Measurements from ENCODE around the gene SF3A1. TPM values are rescaled to one million over a fixed set of nuclear protein-coding genes. Genes with fewer than 3 reads are reported as not detected.

The SF3A1 gene
- total and polyA plus RNA-seq, 2 donors (not counting 1 experiment from before 2014, with no cell fraction given), result 92.1 to 283 TPM

- H3K4me2 ChIP-seq (replicated peaks; ENCODE audit: low read depth, low read length, poor library complexity, severe bottlenecking), result peak overlapping the region; percentile 98
- 17% methylated on average over 17 of the region's 27 CpGs for WGBS (ENCODE audit: insufficient coverage)
- peak overlapping the region; percentile 77 for H3K9ac ChIP-seq (ENCODE audit: low read length)
- H3K4me1 Mint-ChIP-seq, result peaks cover 38% of the 10 kb centered on the region
- ATAC-seq (ENCODE audit: low read depth) (no peak), DNase-seq (no peak)
- peak overlapping the region; percentile 92 for H2AFZ ChIP-seq (ENCODE audit: insufficient read depth, low read depth, low read length, poor library complexity, severe bottlenecking)
- H3K27me3 ChIP-seq (replicated peaks in 1 of 4; ENCODE audit: control extremely low read depth in 1 of 4, control insufficient read depth in 3 of 4, insufficient read depth in 4 of 4, low read length in 3 of 4), result no peaks in the 10 kb centered on the region
- H3K36me3 ChIP-seq (replicated peaks in 1 of 2; ENCODE audit: control extremely low read depth in 1 of 2, control insufficient read depth in 1 of 2, extremely low read depth in 1 of 2, insufficient read depth in 2 of 2, low read length in 1 of 2), result peaks cover 0 to 24% of the 10 kb centered on the region in 2 experiments
- ChIA-PET CTCF (interaction anchor here (0.6 to 13.2 kb wide), 36 partner anchors 8 to 868 kb away, joined by 3 to 510 read pairs (median 6); partner anchors contain the start of genes CCDC157, MTFP1, RNF215 and SEC14L2), POLR2A (interaction anchor here (0.7 to 5.9 kb wide), 9 partner anchors 16 to 138 kb away, joined by 3 to 64 read pairs (median 16); partner anchors contain the start of genes CCDC157, RNF215, SF3A1 and TBC1D10A)
- peaks cover 23 to 44% of the 10 kb centered on the region in 2 donors for H3K4me1 ChIP-seq (ENCODE audit: control insufficient read depth in 2 of 2, insufficient read depth in 2 of 2, low read length in 2 of 2)
- H3K27me3 Mint-ChIP-seq, result no peaks in the 10 kb centered on the region
- peak overlapping the region; percentile 48 to 83 (median 70) for H3K4me3 ChIP-seq (ENCODE audit: control extremely low read depth in 1 of 5, extremely low read depth in 1 of 5, insufficient read depth in 1 of 5, low read depth in 2 of 5, low read length in 4 of 5)
- peaks cover 8% of the 10 kb centered on the region for H4K20me1 ChIP-seq (ENCODE audit: control insufficient read depth, insufficient read depth, low read length, poor library complexity, severe bottlenecking)
- TF ChIP-seq CTCF (IDR thresholded peaks at IDR 0.05) (no peak), EZH2 (IDR thresholded peaks at IDR 0.05; ENCODE audit: borderline replicate concordance, insufficient read depth, low read depth, low read length, poor library complexity, severe bottlenecking) (no peak)
- peak overlapping the region; percentile 64 for H3K27ac Mint-ChIP-seq
- peak overlapping the region; percentile 93 for H3K4me3 Mint-ChIP-seq
- intact Hi-C loops (cut with micrococcal nuclease), result loop anchor here (1.0 to 5.0 kb wide), 4 partner anchors 17 to 304 kb away; partner anchors contain the start of genes PES1 and SF3A1
- peak overlapping the region in 1 of 2 donors; percentile 72 for H3K27ac ChIP-seq (ENCODE audit: low read length in 2 of 2)
- peaks cover 3% of the 10 kb centered on the region for H3K79me2 ChIP-seq (ENCODE audit: control insufficient read depth, insufficient read depth, low read length)
- H3K9me3 Mint-ChIP-seq (ENCODE audit: insufficient read depth), result no peaks in the 10 kb centered on the region
- H3K9me3 ChIP-seq (ENCODE audit: control extremely low read depth in 1 of 3, control insufficient read depth in 2 of 3, insufficient read depth in 1 of 3, low read length in 2 of 3), result no peaks in the 10 kb centered on the region
Observed at GRCh38 chr22:30288419-30289140, 68.1 kb downstream of the SF3A1 start.

Data from B cell (primary cell).